SKM-1 treated with dmso at 0.1 percent for 144 hours (cell line): ENCODE data around the gene CCNK.

Experiments
- DNase-seq: peaks from one replicate; lab custom pipeline; 2025; ENCODE audit not compliant: unreplicated experiment; lab: John Stamatoyannopoulos, UW

The CCNK gene

DNA sequence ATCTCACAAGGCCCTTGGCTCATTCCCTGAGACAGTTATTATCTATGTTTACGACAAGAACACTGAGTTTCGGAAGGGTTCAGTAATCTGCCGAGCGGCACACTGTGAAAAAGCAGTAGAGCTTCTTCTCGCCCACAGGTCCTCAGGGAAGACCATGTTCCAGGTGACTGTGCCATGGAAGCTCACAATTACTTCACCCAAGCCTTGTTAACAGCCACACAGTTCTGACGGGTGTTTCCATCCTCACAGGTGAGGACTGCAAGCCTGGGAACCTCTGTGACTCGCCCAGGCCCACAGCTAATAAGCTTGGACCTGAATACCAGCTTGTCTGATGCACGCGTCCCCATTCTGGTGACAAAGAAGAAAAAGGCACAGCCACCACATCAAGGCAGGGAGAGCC is 15.9 kb upstream of the CCNK start:
- DNase-seq: no peak

DNA sequence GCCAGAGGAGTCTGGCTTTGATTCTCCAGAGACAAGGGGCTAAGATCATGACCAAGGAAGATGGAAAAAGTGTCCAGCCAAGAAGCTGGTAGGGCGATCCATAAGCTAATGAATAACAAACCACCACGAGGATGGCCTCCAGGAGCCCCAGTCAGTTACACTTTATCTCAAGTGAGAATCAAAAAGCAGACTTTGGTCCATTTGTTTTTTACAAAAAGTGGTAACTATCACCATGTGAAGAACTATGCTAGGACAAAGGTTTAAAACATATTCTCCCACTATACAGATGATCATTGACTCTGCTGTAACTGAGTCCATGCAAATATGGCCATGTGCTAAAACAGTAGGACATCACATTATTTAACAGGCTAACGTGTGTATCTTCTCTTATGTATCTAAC is 14.5 kb upstream of the CCNK start:
- DNase-seq: no peak

DNA sequence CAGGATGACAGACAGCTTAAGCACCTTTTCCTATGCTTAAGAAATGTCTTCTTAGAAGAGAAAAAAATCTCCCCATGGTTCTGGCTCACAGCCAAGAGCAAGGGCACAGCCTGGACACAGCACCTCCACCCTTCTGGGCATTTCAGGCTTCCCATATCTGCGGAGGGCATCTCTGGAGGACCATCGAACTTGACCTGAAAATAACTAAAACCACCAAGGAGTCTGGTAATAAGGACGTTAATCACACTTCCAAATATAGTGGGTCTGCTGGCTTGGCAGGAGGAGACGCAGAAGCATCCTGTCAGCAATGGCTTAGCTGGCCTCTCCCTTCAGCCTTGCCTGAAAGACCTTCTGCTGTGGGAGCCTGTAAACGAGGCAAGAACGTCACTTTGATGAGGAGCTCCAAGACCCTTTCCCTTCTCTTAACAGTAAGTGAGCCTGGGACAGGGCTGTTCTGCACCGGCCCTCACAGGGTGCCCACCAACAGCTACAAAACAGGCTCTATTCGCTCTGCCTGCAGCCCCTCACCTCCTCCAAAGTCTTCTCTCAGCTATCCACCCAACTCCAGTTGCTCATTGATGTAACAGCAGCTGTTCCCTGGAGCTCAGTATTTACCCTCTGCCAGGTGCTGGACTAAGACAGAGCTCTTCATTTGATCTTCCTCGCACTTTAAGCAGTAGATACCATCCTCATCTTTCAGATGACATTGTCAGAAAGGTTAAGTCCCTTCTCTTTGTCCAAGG is 13.7 kb upstream of the CCNK start:
- no peak for DNase-seq

DNA sequence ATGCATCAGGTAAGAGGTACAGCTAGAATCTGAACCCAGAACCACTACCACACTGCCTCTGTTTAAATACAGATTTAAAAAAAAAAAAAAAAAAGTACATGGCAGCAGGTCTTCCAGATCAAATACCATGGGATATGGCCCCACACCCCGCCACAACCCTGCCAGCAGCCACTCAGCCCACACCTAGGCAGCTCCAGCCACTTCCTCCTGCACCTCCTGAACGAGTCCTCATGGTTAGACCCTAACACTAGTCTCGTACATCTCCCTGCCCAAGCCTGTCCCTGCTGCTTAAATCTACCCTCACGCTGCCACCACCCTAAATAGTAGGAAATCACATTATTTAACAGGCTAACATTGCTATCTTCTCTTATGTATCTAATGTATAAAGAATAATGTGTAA is 13.1 kb upstream of the CCNK start:
- no peak for DNase-seq

DNA sequence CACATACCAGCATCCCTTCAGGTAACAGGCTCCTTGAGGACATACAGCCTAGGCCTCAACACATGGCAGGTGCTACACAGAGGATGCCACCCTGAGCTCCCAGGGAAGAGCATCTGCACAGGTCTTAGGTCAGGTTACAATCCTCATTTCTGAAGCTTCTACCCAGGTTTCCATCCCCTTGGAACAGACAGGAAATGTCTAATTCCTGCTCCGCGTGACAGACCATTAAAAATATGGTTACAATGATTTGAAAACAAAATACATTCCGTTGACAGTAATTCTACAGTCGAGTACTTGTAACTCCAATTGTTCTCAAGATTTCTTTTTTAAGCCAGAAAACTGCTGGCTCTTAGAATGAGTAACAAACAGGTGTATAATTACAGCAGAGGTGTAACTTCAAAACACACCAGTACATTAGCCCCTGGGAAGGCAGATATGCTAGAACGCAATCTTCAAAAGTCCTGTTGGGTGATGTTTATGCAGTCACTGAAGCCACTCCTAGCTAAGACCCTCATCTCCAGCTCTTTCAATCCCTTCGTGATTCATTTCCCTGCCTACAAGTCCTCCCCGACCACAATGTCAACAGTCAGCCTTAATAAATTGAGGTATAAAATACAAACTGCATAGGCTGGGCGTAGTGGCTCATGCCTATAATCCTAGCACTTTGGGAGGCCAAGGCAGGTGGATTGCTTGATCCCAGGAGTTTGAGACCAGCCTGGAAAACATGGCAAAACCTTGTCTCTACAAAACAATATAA is 12.2 kb upstream of the CCNK start:
- DNase-seq: no peak

DNA sequence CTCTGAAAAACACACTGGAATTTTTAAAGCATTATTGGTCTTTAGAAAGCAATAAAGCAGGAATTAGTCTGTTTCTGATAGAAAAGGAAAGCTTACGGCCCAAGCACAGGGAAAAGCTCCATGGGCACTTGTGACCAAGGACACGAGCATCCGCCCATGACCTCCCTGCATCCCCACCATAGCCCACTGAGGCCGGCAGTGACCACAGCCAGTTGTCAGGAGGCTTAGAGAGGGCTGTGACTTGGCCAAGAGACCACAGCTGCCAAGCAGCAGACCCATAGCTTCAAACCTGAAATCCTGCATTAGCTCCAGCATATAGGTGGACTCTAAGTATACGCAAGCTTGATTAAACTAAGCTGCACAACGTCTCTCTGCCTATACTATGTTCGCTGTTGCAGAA is 9.5 kb upstream of the CCNK start:
- no peak for DNase-seq

DNA sequence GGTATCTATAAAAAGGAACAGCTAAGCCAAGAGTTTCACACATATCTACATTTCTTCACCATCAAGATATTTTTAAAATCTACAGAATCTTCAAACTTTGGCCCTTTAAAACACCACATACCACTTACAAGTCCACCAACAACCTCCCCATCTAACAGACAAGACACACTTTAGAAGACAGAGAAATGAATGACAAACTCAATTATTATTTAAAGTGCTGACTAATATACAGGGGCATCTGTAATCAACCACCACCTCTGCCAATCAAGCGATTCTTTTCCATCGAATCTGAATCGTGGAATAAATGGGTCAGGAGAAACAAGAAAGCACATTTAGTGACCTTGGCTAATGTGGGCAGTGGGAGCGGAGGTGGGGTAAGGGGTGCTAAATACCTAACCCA is 8.3 kb upstream of the CCNK start:
- no peak for DNase-seq

DNA sequence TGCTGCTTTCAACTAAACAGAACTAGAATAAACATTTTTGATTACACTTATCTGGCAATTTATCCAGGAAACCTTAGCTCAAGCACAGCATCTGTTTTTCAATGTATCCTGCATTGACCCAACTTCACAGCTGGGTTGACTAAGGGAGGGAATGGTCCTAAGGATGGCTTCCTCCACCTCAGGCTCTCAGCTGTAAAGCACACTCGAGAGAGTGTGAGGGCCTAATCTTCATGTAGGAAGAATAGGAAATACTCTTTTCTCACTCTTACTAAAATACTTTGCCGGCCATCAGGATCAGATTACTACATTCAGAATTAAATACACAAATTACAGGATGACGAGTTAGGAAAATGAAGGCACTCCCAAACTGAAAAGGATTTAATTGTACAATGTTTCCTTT is 7.8 kb upstream of the CCNK start:
- DNase-seq: no peak

DNA sequence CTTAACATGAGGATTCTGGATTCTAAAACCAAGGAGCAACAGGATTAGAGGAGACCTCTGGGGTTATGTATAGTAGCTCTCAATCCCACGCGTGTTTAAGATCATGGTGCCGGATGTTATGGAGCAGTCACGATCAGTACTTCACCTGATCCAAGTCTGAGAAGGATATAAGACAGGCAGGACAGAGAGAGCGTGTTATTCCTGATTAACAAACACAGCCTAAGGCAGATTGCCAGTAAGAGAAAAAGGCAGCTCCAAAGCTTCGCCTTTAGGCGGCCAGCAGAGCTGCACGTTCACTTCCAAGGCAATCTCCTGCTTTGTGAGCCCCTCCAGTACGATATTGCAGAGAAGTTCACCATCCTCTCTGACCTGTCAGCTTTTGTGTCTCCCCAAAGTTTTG is 6.0 kb upstream of the CCNK start:
- no peak for DNase-seq

DNA sequence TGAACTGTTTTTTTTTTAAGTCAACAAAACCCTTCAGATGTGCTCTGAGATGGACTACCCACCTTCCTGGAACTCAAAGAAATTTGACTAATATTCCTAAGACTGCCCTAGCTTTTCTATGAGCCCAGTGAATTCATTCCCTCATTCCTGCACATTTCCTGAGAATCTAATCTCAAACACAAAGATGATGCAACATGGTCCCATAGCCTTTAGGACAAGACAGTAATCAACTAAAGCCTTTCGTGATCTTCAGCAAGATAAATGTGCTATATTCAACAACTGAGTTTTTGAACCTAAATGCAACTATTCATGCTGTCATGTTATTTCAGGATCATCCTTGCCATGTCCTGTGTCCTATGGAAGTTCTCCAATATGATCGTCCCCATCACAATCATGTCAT is 5.5 kb upstream of the CCNK start:
- DNase-seq: no peak

DNA sequence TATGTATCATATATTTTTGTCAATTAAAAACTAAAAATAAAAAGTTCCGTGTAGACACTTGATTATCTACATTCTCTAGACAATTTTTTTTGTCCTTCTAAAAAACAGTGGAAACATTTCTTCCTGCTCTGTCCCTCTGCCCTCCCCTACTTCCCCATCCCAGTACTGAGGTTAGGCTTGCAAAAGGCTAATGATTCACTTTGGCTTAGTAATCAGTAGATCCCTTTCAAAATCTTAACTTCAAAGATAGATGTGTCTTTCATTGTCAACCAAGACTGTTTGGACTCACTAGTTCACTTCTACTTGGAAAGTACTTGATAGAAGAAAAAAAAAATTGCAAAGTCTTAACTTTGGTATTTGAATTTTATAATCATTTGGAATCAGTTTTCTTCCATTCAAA is 4.3 kb upstream of the CCNK start:
- DNase-seq: peak; percentile 30

DNA sequence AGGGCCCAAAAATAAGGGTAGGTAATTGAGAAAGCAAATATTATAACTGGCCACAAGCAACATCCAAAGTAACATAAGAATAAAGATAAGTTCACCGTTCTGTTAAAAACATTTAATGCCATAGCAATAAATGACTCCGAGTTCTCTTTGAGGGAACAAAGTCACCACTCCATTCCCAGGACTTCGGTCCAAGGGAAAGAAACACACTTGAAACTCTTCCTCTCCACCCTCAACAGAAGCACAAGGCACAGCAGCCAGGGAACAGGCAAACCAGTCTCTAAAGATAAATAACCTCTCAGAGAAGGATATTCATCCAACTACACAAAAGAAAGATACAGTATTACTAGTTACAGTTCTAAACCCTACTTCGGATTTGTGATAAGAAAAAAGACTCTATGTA is 3.1 kb upstream of the CCNK start:
- DNase-seq: no peak

DNA sequence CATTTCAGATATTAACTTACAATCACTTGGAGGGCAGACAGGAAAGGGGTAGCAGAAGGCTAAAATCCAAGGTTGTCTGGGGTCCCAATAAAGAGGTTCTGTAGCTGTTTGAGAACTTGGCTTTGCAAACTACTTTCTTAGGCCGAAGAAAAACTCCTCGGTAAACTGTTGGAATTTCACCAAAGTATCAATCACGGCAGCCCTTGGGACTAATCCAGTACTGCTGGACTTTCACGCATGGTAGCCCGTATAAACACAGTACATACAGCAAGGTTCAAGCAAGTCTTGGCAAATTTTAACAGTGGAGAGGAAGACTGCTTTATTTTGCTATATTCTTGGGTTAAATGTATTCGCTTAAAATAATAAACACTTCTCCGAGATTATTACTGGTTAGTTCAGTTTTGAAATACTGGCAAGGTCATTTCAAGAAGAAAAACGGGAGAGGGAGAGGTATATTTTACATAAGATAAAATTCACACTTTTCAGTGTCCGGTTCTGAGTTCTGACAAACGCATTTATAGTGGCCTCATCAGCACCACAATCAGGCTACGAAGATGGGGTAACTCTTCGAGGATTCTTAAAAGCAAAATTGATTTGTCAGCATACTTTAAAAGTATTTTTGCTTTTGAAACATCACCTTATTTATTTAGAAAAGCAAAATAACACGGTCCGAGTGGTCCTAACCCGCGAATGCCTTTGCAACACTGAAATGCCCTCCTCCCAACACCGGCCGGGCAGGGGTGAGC is 1.9 kb upstream of the CCNK start:
- no peak for DNase-seq

DNA sequence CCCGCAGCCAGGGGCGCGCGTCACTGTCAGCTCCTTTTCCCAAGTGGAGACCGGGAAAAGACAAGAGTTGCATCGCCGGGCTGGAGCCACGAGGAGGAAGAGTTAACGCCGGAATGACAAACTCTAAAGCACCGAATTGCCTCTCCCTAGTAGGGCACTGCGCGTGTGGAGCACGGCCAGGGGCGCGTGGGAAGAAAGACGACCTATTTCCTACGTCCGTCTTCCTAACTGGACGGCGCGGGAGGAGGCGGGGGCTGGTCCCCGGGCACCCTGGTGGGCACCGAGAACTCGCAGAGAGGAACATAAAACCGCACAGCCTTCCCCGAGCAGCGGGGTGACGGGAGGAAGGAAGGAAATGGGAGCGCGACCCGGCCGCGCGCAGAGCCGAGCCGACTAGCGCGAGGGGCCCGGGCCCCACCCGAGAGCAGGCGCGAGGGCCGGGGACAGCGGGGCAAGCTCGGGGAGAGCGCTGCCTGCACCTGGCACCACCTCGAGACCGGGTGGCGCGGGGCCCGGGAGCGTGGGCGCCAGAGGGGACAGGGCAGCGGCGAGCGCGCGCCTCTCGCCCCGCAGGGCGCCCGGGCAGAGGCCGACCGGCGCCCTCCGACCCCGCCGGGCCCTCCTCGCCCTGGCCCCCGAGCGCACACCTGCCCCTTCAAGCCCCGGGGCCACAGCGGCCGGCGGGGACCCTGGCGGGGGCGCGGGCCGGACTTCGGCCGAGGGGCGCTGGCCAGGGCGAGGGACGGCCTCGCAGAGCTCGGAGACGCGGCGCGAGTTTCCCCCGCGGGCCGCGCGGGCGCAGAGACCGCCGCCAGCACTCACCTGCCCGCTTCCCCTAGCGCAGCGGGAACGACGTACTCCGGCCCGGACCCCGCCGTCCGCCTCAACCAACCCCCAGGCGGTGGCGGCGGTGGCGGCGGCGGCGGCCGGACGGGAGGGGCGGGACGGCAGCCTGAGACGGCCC is 1.0 kb upstream of the CCNK start, which contains the start of gene SETD3:
SETD3 (minus strand) TSS at position 954 of the 964 bp plus-strand sequence. CDS start 15,054 bp downstream, outside the sequence.
- no peak for DNase-seq

DNA sequence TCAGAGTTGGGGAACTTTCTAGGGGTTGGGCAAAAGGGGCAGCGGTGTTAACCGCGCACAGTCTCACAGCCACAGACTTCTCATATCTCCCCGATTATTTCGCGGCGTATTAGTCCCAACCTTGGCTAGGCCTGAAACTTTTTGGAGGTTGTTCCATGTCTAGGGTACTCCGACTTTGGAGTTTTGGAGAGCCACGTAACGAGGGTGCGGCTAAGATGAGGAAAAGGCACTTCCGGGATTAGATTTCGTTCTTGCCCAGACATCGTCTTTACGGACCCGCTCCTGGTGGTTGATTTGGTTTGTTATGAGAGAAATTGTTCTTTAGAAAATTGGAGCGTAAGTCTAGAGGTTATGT is 513 bp downstream of the CCNK start:
- DNase-seq: no peak

DNA sequence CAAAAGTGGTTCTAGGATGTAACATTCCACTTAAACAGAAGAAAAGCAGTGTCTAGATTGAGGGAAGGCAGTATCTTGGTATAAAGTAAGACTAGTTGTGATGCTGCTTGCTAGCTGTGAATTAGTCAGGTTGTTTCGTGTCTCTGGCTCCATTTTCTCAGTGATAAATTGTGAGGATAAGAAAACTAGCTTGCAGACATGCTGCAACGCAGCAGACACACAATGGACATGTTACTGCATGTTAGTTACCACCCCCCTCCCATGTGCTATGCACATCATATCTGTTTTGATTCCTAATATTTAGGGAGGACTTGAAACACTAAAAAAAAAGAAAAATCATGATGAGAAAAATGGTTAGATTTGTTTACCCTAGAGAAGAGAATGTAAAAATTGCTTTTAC is 2.9 kb downstream of the CCNK start:
- no peak for DNase-seq

DNA sequence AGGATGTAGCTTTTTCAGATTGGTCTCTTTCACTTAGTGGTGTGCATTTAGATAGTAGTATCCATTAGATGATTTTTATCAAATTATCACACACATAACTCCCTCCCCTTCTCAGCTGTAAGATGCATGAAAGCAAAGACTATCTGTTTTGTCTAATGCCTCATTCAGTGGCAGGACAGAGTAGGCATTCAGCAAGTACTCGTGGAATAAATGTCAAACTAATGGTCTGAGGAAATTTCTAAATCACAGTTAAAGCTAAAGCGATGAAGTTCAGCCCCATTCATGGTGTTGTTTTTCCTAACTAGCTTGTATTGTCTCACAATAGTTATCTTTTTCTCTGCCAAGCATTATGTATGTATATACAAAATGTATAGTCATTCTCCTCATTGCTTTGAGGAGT is 16.1 kb downstream of the CCNK start:
- no peak for DNase-seq

DNA sequence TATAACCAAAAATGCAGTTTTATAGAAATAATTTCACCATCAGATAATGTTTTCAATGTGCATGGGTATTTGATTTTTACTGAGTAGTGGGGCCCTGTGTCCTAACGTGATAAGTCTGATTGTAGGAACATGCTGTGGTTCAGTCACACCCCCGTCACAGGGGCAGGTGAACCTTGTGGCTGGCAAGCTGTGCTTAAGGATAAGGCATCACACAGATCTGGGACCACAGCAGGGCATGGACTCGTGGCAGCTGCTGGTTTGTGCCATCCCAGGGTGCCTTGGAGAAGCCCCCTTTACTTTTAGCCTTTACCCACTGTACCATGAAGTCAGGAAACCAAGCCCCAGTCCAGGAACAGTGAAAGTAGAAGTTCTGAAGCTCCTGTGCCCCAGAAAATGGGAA is 16.7 kb downstream of the CCNK start:
- DNase-seq: no peak

DNA sequence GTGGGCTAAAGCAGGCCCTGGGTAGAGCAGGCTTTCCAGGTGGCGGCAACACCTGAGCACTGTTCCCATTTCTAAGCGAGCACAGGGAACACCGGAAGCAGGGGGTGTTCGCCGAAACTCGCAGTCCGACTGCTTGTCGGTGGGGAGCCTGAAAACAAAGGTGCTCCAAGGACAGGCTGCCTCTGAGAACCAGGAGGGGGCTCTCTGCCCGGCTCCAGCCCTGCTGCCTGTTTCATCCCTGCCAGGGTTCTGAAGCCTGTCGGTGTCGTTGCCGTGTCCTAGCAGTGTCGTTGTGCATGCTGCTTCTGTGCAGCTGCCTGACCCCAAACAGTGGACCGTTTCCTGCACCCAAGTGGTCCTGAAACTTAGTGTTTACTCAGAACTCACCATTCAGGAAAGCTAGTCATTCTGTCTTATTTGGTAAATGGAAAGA is 21.8 kb downstream of the CCNK start:
- no peak for DNase-seq

DNA sequence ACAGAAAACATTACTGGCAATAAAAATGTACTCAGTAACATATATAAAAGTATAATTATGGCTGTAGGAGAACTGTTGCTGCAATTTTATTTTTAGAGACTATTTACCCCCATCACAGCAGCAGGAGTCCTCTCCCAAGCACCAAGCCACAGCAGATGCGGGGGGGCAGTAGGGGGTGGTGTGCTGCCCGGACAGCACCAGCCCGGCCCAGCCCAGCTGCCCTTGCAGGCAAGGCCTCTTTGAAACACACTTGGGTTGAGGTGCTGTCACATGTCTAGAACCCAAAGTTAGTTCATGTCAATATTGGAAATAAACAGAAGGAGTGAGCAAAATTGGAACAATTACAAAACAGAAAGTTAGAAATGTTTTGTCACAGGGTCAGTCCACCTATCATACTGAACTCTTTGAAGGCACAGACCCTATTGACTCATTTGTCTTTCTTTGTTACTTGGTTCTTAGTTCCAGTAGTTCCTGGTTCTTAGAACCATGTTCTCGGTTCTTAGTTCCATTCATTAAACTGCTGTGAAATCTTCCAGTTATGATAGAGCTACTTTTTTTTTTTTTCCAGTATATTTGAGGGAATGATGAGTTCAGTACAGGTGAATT is 22.7 kb downstream of the CCNK start:
- DNase-seq: no peak
